HL-60 (cell line): Measurements from ENCODE around the gene IRF2.

ENCODE experiments used
- GABPA ChIP-seq: IDR thresholded peaks from 2 replicates; pipeline ENCODE4 v1.6.1; 2012; ENCODE audit warnings: low read depth
- POLR2AphosphoS5 ChIP-seq: IDR thresholded peaks from 2 replicates; pipeline ENCODE4 v1.6.1; 2012; ENCODE audit warnings: low read depth
- SPI1 ChIP-seq: IDR thresholded peaks from 2 replicates; pipeline ENCODE4 v1.6.1; 2012; ENCODE audit warnings: low read depth, mild to moderate bottlenecking, borderline replicate concordance
- TF ChIP-seq, protein P1 (sequence below): IDR thresholded peaks from one replicate; pipeline ENCODE4 v1.5.1; 2011; ENCODE audit warnings: low read length, control low read depth, inconsistent platforms; ENCODE audit not compliant: insufficient read depth
- TF ChIP-seq, protein P2 (sequence below): IDR thresholded peaks from 2 replicates; pipeline ENCODE4 v1.6.1; 2012; ENCODE audit warnings: low read depth; ENCODE audit not compliant: insufficient replicate concordance

DNA sequence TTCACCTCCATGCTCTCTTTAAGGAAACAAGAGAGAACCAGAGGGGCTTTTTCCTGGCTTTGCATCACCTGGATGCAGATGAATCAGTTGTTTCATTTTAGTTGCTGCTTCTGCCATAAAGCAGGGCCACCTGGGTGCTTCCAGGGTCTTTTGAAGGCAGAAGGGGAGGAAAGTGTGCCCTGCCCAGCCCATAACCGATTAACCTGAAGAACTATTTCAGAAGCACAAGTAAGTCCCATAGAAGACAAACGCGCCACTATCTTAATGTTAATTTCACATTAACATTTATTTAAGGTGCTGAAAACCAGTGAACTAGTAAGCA is 32.1 kb downstream of the IRF2 start:
- TF ChIP-seq, protein P1, sequence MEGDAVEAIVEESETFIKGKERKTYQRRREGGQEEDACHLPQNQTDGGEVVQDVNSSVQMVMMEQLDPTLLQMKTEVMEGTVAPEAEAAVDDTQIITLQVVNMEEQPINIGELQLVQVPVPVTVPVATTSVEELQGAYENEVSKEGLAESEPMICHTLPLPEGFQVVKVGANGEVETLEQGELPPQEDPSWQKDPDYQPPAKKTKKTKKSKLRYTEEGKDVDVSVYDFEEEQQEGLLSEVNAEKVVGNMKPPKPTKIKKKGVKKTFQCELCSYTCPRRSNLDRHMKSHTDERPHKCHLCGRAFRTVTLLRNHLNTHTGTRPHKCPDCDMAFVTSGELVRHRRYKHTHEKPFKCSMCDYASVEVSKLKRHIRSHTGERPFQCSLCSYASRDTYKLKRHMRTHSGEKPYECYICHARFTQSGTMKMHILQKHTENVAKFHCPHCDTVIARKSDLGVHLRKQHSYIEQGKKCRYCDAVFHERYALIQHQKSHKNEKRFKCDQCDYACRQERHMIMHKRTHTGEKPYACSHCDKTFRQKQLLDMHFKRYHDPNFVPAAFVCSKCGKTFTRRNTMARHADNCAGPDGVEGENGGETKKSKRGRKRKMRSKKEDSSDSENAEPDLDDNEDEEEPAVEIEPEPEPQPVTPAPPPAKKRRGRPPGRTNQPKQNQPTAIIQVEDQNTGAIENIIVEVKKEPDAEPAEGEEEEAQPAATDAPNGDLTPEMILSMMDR = no peak
- TF ChIP-seq POLR2AphosphoS5 = no peak
- TF ChIP-seq, protein P2, sequence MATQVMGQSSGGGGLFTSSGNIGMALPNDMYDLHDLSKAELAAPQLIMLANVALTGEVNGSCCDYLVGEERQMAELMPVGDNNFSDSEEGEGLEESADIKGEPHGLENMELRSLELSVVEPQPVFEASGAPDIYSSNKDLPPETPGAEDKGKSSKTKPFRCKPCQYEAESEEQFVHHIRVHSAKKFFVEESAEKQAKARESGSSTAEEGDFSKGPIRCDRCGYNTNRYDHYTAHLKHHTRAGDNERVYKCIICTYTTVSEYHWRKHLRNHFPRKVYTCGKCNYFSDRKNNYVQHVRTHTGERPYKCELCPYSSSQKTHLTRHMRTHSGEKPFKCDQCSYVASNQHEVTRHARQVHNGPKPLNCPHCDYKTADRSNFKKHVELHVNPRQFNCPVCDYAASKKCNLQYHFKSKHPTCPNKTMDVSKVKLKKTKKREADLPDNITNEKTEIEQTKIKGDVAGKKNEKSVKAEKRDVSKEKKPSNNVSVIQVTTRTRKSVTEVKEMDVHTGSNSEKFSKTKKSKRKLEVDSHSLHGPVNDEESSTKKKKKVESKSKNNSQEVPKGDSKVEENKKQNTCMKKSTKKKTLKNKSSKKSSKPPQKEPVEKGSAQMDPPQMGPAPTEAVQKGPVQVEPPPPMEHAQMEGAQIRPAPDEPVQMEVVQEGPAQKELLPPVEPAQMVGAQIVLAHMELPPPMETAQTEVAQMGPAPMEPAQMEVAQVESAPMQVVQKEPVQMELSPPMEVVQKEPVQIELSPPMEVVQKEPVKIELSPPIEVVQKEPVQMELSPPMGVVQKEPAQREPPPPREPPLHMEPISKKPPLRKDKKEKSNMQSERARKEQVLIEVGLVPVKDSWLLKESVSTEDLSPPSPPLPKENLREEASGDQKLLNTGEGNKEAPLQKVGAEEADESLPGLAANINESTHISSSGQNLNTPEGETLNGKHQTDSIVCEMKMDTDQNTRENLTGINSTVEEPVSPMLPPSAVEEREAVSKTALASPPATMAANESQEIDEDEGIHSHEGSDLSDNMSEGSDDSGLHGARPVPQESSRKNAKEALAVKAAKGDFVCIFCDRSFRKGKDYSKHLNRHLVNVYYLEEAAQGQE = no peak
- no peak for TF ChIP-seq SPI1
- no peak for TF ChIP-seq GABPA
